ENCODE data around the gene TULP4.

GRCh38 chr6:158381214-158381613 is 68.9 kb downstream of the TULP4 start:
- no peak for TF ChIP-seq CTCF (conservative IDR thresholded peaks at IDR 0.05; ENCODE audit: low read depth, low read length)
- TF ChIP-seq EZH2 (IDR thresholded peaks at IDR 0.05; ENCODE audit: borderline replicate concordance, low read depth, low read length, poor library complexity, severe bottlenecking) = no peak

Measured in A673 (cell line).